Fibroblast of lung (primary cell): ENCODE measurements around the gene NOTCH2.

Experiments
- EZH2 ChIP-seq: IDR thresholded peaks from 2 replicates; pipeline ENCODE4 v1.5.1; 2012; ENCODE audit warnings: low read length, control low read depth, mild to moderate bottlenecking; ENCODE audit errors: missing control alignments
- TF ChIP-seq, protein P1 (sequence below), 2 donors: IDR thresholded peaks in 1 of 2; conservative IDR thresholded peaks in 1 of 2; 1 replicate in 1 of 2; 2 replicates in 1 of 2; pipeline ENCODE4 v1.5.1; 2011 to 2012; ENCODE audit warnings: low read length in 2 of 2, control low read depth in 1 of 2, inconsistent platforms in 1 of 2, low read depth in 1 of 2, mild to moderate bottlenecking in 1 of 2

DNA sequence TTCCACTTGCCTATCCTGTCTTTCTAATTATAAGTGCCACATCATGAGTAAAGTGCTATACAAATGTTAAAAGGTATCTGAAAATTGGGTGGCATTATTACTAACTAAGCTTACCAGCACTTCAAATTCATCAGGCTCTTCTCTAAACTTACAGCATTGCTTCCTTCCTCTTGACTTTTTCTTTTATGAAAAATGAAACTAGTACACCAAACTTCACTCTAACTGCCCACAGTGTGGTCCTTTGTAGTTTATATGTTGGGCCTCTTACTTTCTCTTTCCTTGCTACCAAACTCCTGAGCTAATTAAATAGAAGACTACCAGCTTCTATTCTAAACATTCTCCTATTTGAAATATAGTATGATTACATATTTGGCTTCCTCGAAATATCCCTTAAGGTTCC lies 81.8 kb downstream of the NOTCH2 start:
- TF ChIP-seq, protein P1, sequence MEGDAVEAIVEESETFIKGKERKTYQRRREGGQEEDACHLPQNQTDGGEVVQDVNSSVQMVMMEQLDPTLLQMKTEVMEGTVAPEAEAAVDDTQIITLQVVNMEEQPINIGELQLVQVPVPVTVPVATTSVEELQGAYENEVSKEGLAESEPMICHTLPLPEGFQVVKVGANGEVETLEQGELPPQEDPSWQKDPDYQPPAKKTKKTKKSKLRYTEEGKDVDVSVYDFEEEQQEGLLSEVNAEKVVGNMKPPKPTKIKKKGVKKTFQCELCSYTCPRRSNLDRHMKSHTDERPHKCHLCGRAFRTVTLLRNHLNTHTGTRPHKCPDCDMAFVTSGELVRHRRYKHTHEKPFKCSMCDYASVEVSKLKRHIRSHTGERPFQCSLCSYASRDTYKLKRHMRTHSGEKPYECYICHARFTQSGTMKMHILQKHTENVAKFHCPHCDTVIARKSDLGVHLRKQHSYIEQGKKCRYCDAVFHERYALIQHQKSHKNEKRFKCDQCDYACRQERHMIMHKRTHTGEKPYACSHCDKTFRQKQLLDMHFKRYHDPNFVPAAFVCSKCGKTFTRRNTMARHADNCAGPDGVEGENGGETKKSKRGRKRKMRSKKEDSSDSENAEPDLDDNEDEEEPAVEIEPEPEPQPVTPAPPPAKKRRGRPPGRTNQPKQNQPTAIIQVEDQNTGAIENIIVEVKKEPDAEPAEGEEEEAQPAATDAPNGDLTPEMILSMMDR (conservative IDR thresholded peaks at IDR 0.05 in 1 of 2, IDR thresholded peaks at IDR 0.05 in 1 of 2; ENCODE audit: low read depth in 1 of 2, low read length in 2 of 2): no peak
- TF ChIP-seq EZH2: no peak
